WTC11 (cell line): ENCODE measurements around the gene PLP2.

Experiments
- ATF2 ChIP-seq: sonication (generic); formaldehyde crosslinking; IDR thresholded peaks from 2 replicates; pipeline ENCODE4 v1.8.1; 2022; ENCODE audit warnings: low read depth, missing genetic modification reagents, borderline replicate concordance
- CREB1 ChIP-seq: sonication (generic); formaldehyde crosslinking; IDR thresholded peaks from 2 replicates; pipeline ENCODE4 v1.8.0; 2023; ENCODE audit warnings: mild to moderate bottlenecking, missing genetic modification reagents
- CTCF ChIP-seq: fragments of 200-600 bp; IDR thresholded peaks from 2 replicates; pipeline ENCODE4 v1.8.0; 2022; ENCODE audit warnings: antibody characterized with exemption
- E2F1 ChIP-seq: sonication (generic); formaldehyde crosslinking; IDR thresholded peaks from 2 replicates; pipeline ENCODE4 v1.8.0; 2022; ENCODE audit warnings: mild to moderate bottlenecking, missing genetic modification reagents
- ESRRA ChIP-seq: sonication (generic); formaldehyde crosslinking; IDR thresholded peaks from 2 replicates; pipeline ENCODE4 v1.8.1; 2022; ENCODE audit warnings: mild to moderate bottlenecking, missing genetic modification reagents, borderline replicate concordance
- NR1H2 ChIP-seq: sonication (generic); formaldehyde crosslinking; IDR thresholded peaks from 2 replicates; pipeline ENCODE4 v1.9.0; 2021; ENCODE audit warnings: mild to moderate bottlenecking, moderate library complexity, missing genetic modification reagents
- PRDM15 ChIP-seq: sonication (generic); formaldehyde crosslinking; IDR thresholded peaks from 2 replicates; pipeline ENCODE4 v1.8.0; 2022; ENCODE audit warnings: missing genetic modification reagents
- TEAD4 ChIP-seq: sonication (generic); formaldehyde crosslinking; IDR thresholded peaks from 2 replicates; pipeline ENCODE4 v1.8.0; 2022; ENCODE audit warnings: mild to moderate bottlenecking, missing genetic modification reagents
- ZNF121 ChIP-seq: sonication (generic); formaldehyde crosslinking; IDR thresholded peaks from 2 replicates; pipeline ENCODE4 v1.8.0; 2023; ENCODE audit warnings: missing genetic modification reagents

GRCh38 chrX:49203536-49203935 is 31.8 kb downstream of the PLP2 start:
- TF ChIP-seq CTCF = no peak
- TF ChIP-seq ATF2 (CRISPR knock-in tag) = no peak
- no peak for TF ChIP-seq NR1H2
- no peak for TF ChIP-seq ZNF121 (CRISPR knock-in tag)
- TF ChIP-seq PRDM15 = no peak
- TF ChIP-seq ESRRA (CRISPR knock-in tag) = no peak
- TF ChIP-seq CREB1 = no peak
- no peak for TF ChIP-seq TEAD4 (CRISPR knock-in tag)
- no peak for TF ChIP-seq E2F1 (CRISPR knock-in tag)
